SK-N-SH treated with all-trans-retinoic acid at 6 μM for 48 hours (cell line): Measurements from ENCODE around the gene ZNF433.

Source experiments
- ATAC-seq: fragments of 200-7000 bp; cut with Tn5 transposase; 3 replicates; pipeline ENCODE4 v1.9.1; 2020; ENCODE audit warnings: mild to moderate bottlenecking, moderate library complexity
- ARNTL ChIP-seq: fragments of 450-650 bp; formaldehyde crosslinking; IDR thresholded peaks from 2 replicates; pipeline ENCODE4 v1.5.0; 2020; ENCODE audit warnings: low read depth, mild to moderate bottlenecking, moderate library complexity, borderline replicate concordance
- BACH2 ChIP-seq: fragments of 250-450 bp; sonication (Bioruptor Pico); IDR thresholded peaks from 2 replicates; pipeline ENCODE4 v1.9.0; 2021; ENCODE audit warnings: mild to moderate bottlenecking, borderline replicate concordance
- CSDC2 ChIP-seq: fragments of 250-450 bp; sonication (Bioruptor Pico); IDR thresholded peaks from 2 replicates; pipeline ENCODE4 v1.5.0; 2020; ENCODE audit warnings: mild to moderate bottlenecking, moderate library complexity
- ESRRG ChIP-seq: fragments of 250-450 bp; sonication (Bioruptor Pico); IDR thresholded peaks from 2 replicates; pipeline ENCODE4 v1.6.1; 2021; ENCODE audit warnings: mild to moderate bottlenecking
- GLIS3 ChIP-seq: fragments of 250-450 bp; sonication (Bioruptor Pico); IDR thresholded peaks from 2 replicates; pipeline ENCODE4 v1.5.0; 2020; ENCODE audit warnings: mild to moderate bottlenecking, moderate library complexity
- ISL1 ChIP-seq: fragments of 250-450 bp; sonication (Bioruptor Pico); IDR thresholded peaks from 2 replicates; pipeline ENCODE4 v2.1.2; 2022; ENCODE audit warnings: mild to moderate bottlenecking, moderate library complexity
- OSR1 ChIP-seq: fragments of 250-450 bp; sonication (Bioruptor Pico); IDR thresholded peaks from 2 replicates; pipeline ENCODE4 v1.8.0; 2022; ENCODE audit warnings: moderate library complexity, mild to moderate bottlenecking, inconsistent platforms
- PPARA ChIP-seq: fragments of 250-450 bp; sonication (Bioruptor Pico); IDR thresholded peaks from 2 replicates; pipeline ENCODE4 v1.5.0; 2020; ENCODE audit warnings: mild to moderate bottlenecking, borderline replicate concordance
- RARB ChIP-seq: fragments of 250-450 bp; sonication (Bioruptor Pico); IDR thresholded peaks from 2 replicates; pipeline ENCODE4 v1.8.0; 2021; ENCODE audit warnings: mild to moderate bottlenecking, moderate library complexity
- SNAI2 ChIP-seq: fragments of 250-450 bp; sonication (Bioruptor Pico); IDR thresholded peaks from 2 replicates; pipeline ENCODE4 v1.5.0; 2020; ENCODE audit warnings: mild to moderate bottlenecking, moderate library complexity
- TCF4 ChIP-seq: fragments of 250-450 bp; sonication (Bioruptor Pico); IDR thresholded peaks from 2 replicates; pipeline ENCODE4 v1.8.0; 2021; ENCODE audit warnings: mild to moderate bottlenecking, moderate library complexity, borderline replicate concordance
- TOX ChIP-seq: fragments of 250-450 bp; sonication (Bioruptor Pico); IDR thresholded peaks from 2 replicates; pipeline ENCODE4 v1.8.0; 2021; ENCODE audit warnings: mild to moderate bottlenecking, moderate library complexity, borderline replicate concordance
- ZC3H10 ChIP-seq: fragments of 250-450 bp; sonication (Bioruptor Pico); IDR thresholded peaks from 2 replicates; pipeline ENCODE4 v1.5.1; 2021; ENCODE audit warnings: mild to moderate bottlenecking, moderate library complexity
- ZFP3 ChIP-seq: fragments of 250-450 bp; sonication (Bioruptor Pico); IDR thresholded peaks from 2 replicates; pipeline ENCODE4 v1.5.0; 2020; ENCODE audit warnings: mild to moderate bottlenecking, moderate library complexity
- ZNF70 ChIP-seq: fragments of 450-650 bp; formaldehyde crosslinking; IDR thresholded peaks from 2 replicates; pipeline ENCODE4 v1.5.0; 2020; ENCODE audit warnings: mild to moderate bottlenecking, moderate library complexity
- ZNF8 ChIP-seq: fragments of 450-650 bp; formaldehyde crosslinking; IDR thresholded peaks from 2 replicates; pipeline ENCODE4 v1.5.0; 2020; ENCODE audit warnings: mild to moderate bottlenecking, moderate library complexity
- TF ChIP-seq, protein P1 (sequence below): fragments of 250-450 bp; sonication (Bioruptor Pico); IDR thresholded peaks from 2 replicates; pipeline ENCODE4 v1.8.0; 2021; ENCODE audit warnings: low read depth, mild to moderate bottlenecking, moderate library complexity, borderline replicate concordance
- TF ChIP-seq, protein P2 (sequence below): fragments of 250-450 bp; sonication (Bioruptor Pico); IDR thresholded peaks from 2 replicates; pipeline ENCODE4 v1.5.1; 2021; ENCODE audit warnings: mild to moderate bottlenecking, moderate library complexity
- TF ChIP-seq, protein P3 (sequence below): fragments of 250-450 bp; sonication (Bioruptor Pico); IDR thresholded peaks from 2 replicates; pipeline ENCODE4 v1.8.0; 2020; ENCODE audit warnings: mild to moderate bottlenecking, moderate library complexity, borderline replicate concordance
- TF ChIP-seq, protein P4 (sequence below): fragments of 250-450 bp; sonication (Bioruptor Pico); IDR thresholded peaks from 2 replicates; pipeline ENCODE4 v1.5.1; 2020; ENCODE audit warnings: low read depth, mild to moderate bottlenecking, moderate library complexity
- TF ChIP-seq, protein P5 (sequence below): fragments of 250-450 bp; sonication (Bioruptor Pico); IDR thresholded peaks from 2 replicates; pipeline ENCODE4 v1.5.0; 2020; ENCODE audit warnings: mild to moderate bottlenecking, moderate library complexity

Gene ZNF433

DNA sequence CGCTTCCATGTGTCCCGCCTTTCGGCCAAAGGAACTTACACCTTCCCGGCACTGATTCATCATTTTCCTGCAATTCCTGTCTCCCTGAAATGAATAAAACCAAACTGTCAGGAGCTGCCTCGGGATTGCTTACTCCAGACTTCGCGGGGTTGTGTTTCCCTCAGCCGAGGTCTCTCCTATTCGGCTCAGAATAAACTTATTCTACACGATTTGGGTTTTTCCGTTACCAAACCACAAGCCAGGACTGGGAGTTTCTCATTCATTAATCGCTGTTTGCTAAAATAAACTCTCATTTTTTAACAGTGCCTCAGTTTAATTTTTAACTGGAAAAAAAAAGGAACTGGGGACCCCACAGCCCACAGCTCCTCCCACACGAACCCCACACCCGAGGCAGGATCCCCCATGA lies 16.6 kb upstream of the ZNF433 start (continued):
- TF ChIP-seq, protein P1, sequence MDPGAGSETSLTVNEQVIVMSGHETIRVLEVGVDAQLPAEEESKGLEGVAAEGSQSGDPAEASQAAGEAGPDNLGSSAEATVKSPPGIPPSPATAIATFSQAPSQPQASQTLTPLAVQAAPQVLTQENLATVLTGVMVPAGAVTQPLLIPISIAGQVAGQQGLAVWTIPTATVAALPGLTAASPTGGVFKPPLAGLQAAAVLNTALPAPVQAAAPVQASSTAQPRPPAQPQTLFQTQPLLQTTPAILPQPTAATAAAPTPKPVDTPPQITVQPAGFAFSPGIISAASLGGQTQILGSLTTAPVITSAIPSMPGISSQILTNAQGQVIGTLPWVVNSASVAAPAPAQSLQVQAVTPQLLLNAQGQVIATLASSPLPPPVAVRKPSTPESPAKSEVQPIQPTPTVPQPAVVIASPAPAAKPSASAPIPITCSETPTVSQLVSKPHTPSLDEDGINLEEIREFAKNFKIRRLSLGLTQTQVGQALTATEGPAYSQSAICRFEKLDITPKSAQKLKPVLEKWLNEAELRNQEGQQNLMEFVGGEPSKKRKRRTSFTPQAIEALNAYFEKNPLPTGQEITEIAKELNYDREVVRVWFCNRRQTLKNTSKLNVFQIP: no peak
- no peak for TF ChIP-seq TOX

DNA sequence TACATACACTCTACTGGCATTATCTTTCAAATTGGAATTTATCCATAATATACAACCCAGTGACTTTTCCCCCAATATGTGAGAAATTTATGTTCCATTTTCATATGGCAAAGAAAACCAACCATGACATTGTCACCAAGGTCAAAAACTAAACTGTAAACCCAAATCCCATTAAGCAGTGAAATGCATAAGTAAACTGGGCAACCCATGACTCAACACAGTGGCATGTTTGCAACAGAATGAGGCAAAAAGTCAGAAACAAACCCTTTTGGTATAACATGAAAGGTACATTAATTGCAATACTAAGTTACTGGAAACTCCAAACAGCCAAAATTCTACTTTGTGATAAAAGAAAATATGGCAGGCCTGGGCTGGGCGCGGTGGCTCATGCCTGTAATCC lies 12.4 kb upstream of the ZNF433 start:
- no peak for TF ChIP-seq SNAI2 (CRISPR knock-in tag)
- no peak for TF ChIP-seq ZNF8
- no peak for TF ChIP-seq TCF4 (CRISPR knock-in tag)
- no peak for TF ChIP-seq ZC3H10 (CRISPR knock-in tag)
- no peak for TF ChIP-seq TOX
- no peak for TF ChIP-seq ESRRG (CRISPR knock-in tag)
- no peak for TF ChIP-seq ZNF70 (CRISPR knock-in tag)
- TF ChIP-seq, protein P2, sequence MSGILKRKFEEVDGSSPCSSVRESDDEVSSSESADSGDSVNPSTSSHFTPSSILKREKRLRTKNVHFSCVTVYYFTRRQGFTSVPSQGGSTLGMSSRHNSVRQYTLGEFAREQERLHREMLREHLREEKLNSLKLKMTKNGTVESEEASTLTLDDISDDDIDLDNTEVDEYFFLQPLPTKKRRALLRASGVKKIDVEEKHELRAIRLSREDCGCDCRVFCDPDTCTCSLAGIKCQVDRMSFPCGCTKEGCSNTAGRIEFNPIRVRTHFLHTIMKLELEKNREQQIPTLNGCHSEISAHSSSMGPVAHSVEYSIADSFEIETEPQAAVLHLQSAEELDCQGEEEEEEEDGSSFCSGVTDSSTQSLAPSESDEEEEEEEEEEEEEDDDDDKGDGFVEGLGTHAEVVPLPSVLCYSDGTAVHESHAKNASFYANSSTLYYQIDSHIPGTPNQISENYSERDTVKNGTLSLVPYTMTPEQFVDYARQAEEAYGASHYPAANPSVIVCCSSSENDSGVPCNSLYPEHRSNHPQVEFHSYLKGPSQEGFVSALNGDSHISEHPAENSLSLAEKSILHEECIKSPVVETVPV (CRISPR knock-in tag): no peak
- TF ChIP-seq BACH2 (CRISPR knock-in tag): no peak
- TF ChIP-seq ISL1 (CRISPR knock-in tag): no peak
- TF ChIP-seq ZFP3 (CRISPR knock-in tag): no peak
- TF ChIP-seq OSR1 (CRISPR knock-in tag): no peak
- TF ChIP-seq, protein P3, sequence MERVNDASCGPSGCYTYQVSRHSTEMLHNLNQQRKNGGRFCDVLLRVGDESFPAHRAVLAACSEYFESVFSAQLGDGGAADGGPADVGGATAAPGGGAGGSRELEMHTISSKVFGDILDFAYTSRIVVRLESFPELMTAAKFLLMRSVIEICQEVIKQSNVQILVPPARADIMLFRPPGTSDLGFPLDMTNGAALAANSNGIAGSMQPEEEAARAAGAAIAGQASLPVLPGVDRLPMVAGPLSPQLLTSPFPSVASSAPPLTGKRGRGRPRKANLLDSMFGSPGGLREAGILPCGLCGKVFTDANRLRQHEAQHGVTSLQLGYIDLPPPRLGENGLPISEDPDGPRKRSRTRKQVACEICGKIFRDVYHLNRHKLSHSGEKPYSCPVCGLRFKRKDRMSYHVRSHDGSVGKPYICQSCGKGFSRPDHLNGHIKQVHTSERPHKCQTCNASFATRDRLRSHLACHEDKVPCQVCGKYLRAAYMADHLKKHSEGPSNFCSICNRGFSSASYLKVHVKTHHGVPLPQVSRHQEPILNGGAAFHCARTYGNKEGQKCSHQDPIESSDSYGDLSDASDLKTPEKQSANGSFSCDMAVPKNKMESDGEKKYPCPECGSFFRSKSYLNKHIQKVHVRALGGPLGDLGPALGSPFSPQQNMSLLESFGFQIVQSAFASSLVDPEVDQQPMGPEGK: no peak
- no peak for TF ChIP-seq RARB (CRISPR knock-in tag)
- no peak for TF ChIP-seq PPARA (CRISPR knock-in tag)
- no peak for TF ChIP-seq ARNTL
- ATAC-seq: no peak

DNA sequence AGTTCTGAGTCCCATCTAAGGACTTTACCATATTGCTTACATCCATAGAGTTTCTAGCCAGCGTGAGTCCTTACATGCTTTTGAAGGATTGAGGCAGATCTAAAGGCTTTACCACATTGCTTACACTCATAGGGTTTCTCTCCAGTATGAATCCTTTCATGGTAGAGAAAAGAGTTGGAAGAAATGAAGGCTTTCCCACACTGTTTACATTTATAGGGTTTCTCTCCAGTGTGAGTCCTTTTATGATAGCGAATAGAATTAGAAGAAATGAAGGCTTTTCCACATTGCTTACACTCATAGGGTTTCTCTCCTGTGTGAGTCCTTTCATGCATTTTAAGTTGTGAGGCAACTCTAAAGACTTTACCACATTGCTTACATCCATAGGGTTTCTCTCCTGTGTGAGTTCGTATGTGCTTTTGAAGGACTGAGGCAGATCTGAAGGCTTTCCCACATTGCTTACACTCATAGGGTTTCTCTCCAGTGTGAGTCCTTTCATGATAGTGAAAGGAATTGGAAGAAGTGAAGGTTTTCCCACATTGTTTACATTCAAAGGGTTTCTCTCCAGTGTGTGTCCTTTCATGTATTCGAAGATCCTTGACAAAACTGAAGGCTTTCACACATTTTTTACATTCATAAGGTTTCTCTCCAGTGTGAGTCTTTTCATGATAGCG lies 8.4 kb upstream of the ZNF433 start:
- TF ChIP-seq SNAI2 (CRISPR knock-in tag) (no peak), OSR1 (CRISPR knock-in tag) (no peak), TCF4 (CRISPR knock-in tag) (no peak), GLIS3 (no peak), PPARA (CRISPR knock-in tag) (no peak), ZC3H10 (CRISPR knock-in tag) (no peak), CSDC2 (CRISPR knock-in tag) (no peak), ARNTL (no peak), ISL1 (CRISPR knock-in tag) (no peak), BACH2 (CRISPR knock-in tag) (no peak), ZNF8 (no peak), ZFP3 (CRISPR knock-in tag) (no peak)
- TF ChIP-seq, protein P4, sequence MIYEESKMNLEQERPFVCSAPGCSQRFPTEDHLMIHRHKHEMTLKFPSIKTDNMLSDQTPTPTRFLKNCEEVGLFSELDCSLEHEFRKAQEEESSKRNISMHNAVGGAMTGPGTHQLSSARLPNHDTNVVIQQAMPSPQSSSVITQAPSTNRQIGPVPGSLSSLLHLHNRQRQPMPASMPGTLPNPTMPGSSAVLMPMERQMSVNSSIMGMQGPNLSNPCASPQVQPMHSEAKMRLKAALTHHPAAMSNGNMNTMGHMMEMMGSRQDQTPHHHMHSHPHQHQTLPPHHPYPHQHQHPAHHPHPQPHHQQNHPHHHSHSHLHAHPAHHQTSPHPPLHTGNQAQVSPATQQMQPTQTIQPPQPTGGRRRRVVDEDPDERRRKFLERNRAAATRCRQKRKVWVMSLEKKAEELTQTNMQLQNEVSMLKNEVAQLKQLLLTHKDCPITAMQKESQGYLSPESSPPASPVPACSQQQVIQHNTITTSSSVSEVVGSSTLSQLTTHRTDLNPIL (CRISPR knock-in tag): no peak
- TF ChIP-seq, protein P5, sequence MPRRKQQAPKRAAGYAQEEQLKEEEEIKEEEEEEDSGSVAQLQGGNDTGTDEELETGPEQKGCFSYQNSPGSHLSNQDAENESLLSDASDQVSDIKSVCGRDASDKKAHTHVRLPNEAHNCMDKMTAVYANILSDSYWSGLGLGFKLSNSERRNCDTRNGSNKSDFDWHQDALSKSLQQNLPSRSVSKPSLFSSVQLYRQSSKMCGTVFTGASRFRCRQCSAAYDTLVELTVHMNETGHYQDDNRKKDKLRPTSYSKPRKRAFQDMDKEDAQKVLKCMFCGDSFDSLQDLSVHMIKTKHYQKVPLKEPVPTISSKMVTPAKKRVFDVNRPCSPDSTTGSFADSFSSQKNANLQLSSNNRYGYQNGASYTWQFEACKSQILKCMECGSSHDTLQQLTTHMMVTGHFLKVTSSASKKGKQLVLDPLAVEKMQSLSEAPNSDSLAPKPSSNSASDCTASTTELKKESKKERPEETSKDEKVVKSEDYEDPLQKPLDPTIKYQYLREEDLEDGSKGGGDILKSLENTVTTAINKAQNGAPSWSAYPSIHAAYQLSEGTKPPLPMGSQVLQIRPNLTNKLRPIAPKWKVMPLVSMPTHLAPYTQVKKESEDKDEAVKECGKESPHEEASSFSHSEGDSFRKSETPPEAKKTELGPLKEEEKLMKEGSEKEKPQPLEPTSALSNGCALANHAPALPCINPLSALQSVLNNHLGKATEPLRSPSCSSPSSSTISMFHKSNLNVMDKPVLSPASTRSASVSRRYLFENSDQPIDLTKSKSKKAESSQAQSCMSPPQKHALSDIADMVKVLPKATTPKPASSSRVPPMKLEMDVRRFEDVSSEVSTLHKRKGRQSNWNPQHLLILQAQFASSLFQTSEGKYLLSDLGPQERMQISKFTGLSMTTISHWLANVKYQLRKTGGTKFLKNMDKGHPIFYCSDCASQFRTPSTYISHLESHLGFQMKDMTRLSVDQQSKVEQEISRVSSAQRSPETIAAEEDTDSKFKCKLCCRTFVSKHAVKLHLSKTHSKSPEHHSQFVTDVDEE (CRISPR knock-in tag): no peak
- TF ChIP-seq, protein P1: no peak
- TF ChIP-seq, protein P3: no peak
- no peak for ATAC-seq
